Pancreas (tissue), 10 donors: ENCODE measurements around the gene CD93. TPM values are rescaled to one million over a fixed set of nuclear protein-coding genes. Genes with fewer than 3 reads are reported as not detected.

ENCODE experiments used
- ATAC-seq, 4 donors: fragments of 200-7000 bp; cut with Tn5 transposase; one replicate each; pipeline versions ENCODE4 v1.8.0 to v1.9.1; 2020; ENCODE audit warnings: mild to moderate bottlenecking in 4 of 4, moderate library complexity in 4 of 4
- DNase-seq, 6 donors: peaks; one replicate each; pipeline ENCODE4 v3.0.0-alpha.2; 2020
- FAIRE-seq: peaks from 2 replicates; lab custom pipeline; 2012; peaks lifted over from hg19 to GRCh38; lab: Jason Lieb, UNC
- H3K27ac ChIP-seq, 4 donors: fragments of 200-600 bp; sonication (generic); 1 replicate in 3 of 4; 2 replicates in 1 of 4; pipeline versions ENCODE4 v1.5.0 to v1.8.0; 2020
- H3K27me3 ChIP-seq, 4 donors: fragments of 200-600 bp; one replicate each; pipeline ENCODE4 v1.8.0; 2021
- H3K36me3 ChIP-seq, 3 donors: fragments of 200-600 bp; sonication (generic) in 1 of 3; one replicate each; pipeline versions ENCODE4 v1.5.0 to v1.8.0; 2020 to 2021
- H3K4me1 ChIP-seq, 3 donors: fragments of 200-600 bp; one replicate each; pipeline ENCODE4 v1.8.0; 2021
- H3K4me3 ChIP-seq, 4 donors: fragments of 200-600 bp; sonication (generic) in 2 of 4; one replicate each; pipeline versions ENCODE4 v1.5.0 to v1.8.0; 2020 to 2021
- H3K9me3 ChIP-seq, 4 donors: fragments of 200-600 bp; one replicate each; pipeline ENCODE4 v1.8.0; 2021
- WGBS, 2 donors: extraction: QIAGEN DNeasy Blood & Tissue Kit; methylation state at CpG; one replicate each; pipeline ENCODE4 v1.1.7; 2013; 5-methylcytosine and 5-hydroxymethylcytosine counted together
- intact Hi-C, 3 donors: fragments of 100-400 bp; cut with DNase I; formaldehyde crosslinking; loops; one replicate each; pipeline versions ENCODE4 v1.11.1 to v1.14.2; 2022
- polyA plus RNA-seq, 2 donors: library from polyadenylated mRNA; stranded (reverse); fragments of 200-250 nt; gene quantifications; one replicate each; pipeline ENCODE4 v1.2.3, GENCODE V29; 2013
- total RNA-seq, 6 donors: library from RNA; stranded (reverse); fragmentation: NEBNext Ultra II Directional in 4 of 6; extraction: Animal tissue kit (Norgen Biotek cat#: 25700) in 4 of 6; gene quantifications; one replicate each; pipeline versions ENCODE4 v1.2.1 to v1.2.4, GENCODE V29; 2021 to 2023
- TF ChIP-seq, protein P1 (sequence below), 4 donors: fragments of 200-600 bp; sonication (generic) in 3 of 4; IDR thresholded peaks; one replicate each; pipeline versions ENCODE4 v1.5.0 to v1.8.0; 2021; ENCODE audit warnings: antibody characterized with exemption in 4 of 4
- donor health status: healthy with polysubstance abuse.
- donor health status: DM: no; HTN: no; CAD: no; lungs with moderate emphysema.
- donor health status: DM: no; HTN: no; CAD: no.
- donor health status: control.
- donor health status: control.
- donor health status: Bipolar disorder and iron deficiency.
- donor health status: DM: yes; HTN: yes; CAD: no.
- donor health status: DM: no; HTN: no; CAD: no.
- donor health status: DM: no; HTN: no; CAD: no.
- donor health status: DM: yes; HTN: yes; CAD: no.

Gene CD93
- total and polyA plus RNA-seq, 8 donors: 2.8 to 18.2 (median 6.0) TPM

DNA sequence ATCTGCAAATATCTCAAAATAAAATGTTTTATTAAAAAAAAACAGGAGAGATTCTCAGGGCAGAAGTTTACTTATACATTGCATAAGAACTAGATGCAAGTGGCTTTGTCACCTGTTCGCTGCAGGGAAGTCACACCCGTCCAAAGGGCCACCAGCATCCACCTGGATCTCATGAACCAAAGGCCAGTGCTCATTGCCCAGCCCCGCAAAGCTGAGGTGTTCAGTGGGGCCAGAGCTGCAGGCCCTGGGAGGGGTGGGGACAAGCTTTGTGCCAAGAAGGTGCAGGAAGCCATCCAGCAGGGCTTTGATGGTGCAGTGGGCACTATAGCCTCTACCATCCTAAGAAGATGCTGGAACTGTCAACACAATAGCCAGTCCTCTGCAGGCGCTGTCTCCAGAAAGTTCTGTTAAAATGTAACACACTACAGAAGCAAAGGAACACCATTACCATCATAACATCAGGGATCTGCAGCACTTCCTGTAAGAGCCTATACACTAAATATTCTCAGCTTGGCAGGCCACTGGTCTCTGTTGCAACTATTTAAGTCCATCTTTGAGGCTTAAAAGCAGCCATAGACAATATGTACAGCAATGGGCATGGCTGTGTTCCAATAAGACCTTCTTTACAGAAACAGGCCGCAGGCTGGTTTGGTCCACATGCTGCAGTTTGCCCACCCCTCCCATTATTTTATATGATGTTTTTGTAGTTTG is 15.7 kb upstream of the CD93 start:
- no peak overlapping the region for H3K27ac ChIP-seq
- FAIRE-seq (no peak), DNase-seq (peak in 1 of 6 donors; percentile 26), ATAC-seq (no peak)
- no peaks in the 10 kb centered on the region for H3K9me3 ChIP-seq
- H3K4me3 ChIP-seq: no peak overlapping the region
- intact Hi-C loops: no loop called here
- H3K36me3 ChIP-seq: no peaks in the 10 kb centered on the region
- H3K27me3 ChIP-seq: no peaks in the 10 kb centered on the region
- 81% methylated on average over 5 of the region's 5 CpGs for WGBS, 2 donors
- H3K4me1 ChIP-seq: no peaks in the 10 kb centered on the region
- TF ChIP-seq, protein P1, sequence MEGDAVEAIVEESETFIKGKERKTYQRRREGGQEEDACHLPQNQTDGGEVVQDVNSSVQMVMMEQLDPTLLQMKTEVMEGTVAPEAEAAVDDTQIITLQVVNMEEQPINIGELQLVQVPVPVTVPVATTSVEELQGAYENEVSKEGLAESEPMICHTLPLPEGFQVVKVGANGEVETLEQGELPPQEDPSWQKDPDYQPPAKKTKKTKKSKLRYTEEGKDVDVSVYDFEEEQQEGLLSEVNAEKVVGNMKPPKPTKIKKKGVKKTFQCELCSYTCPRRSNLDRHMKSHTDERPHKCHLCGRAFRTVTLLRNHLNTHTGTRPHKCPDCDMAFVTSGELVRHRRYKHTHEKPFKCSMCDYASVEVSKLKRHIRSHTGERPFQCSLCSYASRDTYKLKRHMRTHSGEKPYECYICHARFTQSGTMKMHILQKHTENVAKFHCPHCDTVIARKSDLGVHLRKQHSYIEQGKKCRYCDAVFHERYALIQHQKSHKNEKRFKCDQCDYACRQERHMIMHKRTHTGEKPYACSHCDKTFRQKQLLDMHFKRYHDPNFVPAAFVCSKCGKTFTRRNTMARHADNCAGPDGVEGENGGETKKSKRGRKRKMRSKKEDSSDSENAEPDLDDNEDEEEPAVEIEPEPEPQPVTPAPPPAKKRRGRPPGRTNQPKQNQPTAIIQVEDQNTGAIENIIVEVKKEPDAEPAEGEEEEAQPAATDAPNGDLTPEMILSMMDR (IDR thresholded peaks at IDR 0.05): no peak

DNA sequence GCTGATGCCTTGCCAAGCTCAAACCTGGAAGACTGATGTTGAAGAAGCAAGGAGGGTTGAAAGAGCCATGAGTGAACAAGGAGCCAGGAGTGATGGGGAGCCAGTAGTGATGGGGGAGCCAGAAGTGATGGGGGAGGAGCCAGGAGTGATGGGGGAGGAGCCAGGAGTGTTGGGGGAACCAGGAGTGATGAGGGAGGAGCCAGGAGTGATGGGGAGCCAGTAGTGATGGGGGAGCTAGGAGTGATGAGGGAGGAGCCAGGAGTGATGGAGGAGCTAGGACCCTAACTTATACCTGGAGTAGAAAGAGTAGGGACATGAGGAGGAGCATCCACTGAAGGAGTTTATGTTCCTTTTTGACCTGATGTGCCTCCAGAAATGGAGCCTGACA is 14.6 kb upstream of the CD93 start:
- TF ChIP-seq, protein P1 (IDR thresholded peaks at IDR 0.05): no peak
- no peak overlapping the region for H3K27ac ChIP-seq
- ATAC-seq: no peak

DNA sequence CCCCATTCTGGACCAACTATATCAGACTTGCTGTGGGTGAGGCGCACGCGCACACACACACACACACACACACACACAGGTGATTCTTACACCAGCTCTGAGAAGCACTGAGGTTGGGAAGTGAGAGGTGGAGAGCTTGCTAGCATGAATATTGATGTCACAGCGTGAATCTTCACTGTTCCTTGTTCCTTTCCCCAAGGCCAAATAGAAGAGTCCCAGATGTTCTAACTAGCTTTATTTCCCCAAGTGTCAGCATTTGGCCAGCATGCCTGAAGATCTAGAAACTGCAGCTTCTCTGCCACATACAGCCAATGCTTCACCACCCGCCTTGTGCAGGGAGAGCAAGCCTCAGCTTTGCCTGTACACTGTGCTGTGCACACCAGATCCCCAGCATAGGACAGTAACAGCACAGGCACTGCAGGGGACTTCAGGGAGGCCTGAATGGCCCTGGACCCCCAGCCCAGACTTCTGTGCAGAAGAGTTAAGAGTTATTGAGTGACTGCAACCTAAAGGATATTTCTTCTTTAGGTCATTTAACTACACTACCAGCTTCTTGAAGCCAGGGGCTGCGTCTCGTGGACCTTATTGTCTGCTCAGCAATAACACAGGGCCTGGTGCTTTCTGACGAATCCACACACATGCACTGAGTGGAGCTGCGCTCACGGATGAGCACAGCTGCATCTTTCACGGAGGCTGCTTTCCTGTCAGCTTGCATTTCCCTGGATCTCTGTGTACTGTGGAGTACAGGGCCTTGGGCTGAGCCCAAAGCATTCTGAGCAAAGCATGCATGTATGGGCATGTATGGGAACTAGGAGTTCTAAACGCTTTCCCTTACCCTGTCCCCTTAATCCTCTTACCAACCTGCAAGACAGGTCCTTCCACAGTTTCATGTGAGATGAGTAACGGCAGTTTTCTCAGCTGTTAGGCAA is 13.9 kb upstream of the CD93 start:
- no peaks in the 10 kb centered on the region for H3K36me3 ChIP-seq
- H3K4me1 ChIP-seq: no peaks in the 10 kb centered on the region
- no peaks in the 10 kb centered on the region for H3K27me3 ChIP-seq
- H3K4me3 ChIP-seq: no peak overlapping the region
- FAIRE-seq (no peak), DNase-seq (peak in 1 of 6 donors; percentile 23), ATAC-seq (peak in 1 of 4 donors; percentile 15)
- WGBS, 2 donors: 69 to 74% methylated on average over 13 of the region's 13 CpGs
- no peak overlapping the region for H3K27ac ChIP-seq
- TF ChIP-seq, protein P1 (IDR thresholded peaks at IDR 0.05): no peak
- intact Hi-C loops: no loop called here
- H3K9me3 ChIP-seq: no peaks in the 10 kb centered on the region

More for the DNA sequence above, 14.6 kb upstream of the CD93 start:
- Histone ChIP-seq H3K4me1 (no peaks in the 10 kb centered on the region), H3K36me3 (no peaks in the 10 kb centered on the region), H3K27me3 (no peaks in the 10 kb centered on the region), H3K9me3 (no peaks in the 10 kb centered on the region), H3K4me3 (no peak overlapping the region)
- intact Hi-C loops: no loop called here
- FAIRE-seq (no peak), DNase-seq (no peak)

DNA sequence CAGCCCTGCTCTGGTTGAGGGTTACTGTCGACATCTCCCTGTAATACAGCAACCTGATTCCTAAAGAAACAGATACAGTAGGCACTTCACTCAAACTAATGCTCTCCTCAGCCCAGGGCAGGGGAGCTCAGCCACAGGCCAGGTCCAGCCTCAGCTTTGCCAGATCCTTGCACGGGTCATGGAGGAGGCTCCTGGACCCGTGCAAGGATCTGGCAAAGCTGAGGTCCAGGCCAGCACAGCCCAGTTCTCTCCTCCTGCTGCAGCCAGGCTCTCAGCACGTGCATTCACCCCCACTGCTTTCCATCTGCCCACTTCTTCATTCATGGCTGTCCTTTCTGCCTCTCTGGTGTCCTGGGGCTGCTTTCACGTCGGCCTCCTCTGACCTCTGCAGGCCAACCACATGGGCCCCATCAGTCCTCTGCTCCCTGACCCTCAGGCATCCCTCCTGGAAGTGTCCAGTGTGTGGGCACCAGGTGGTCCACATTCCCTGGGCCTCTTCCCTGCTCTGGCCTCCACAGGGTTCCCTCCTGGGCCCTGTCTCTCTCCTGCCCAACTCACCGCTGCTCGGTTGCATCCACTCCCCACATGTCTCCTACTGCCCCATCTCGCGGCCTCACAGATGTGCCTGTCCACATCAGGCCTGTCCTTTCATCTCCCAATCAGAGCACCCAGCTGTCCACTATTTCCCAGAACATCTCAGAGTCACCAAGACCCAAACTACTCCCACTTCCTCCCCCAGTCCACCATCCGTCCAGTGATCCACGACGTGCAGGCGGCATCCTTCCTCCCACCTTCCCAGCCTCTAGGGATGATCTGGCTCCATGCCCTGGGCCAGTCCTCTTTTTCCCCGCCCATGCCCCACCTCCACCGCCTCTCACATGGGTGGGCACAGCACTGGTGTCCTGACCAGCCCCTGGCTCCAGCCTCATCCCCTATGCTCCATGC is 11.8 kb upstream of the CD93 start:
- Histone ChIP-seq H3K27ac (no peak overlapping the region), H3K4me3 (no peak overlapping the region), H3K4me1 (peaks cover 0 to 4% (median 0%) of the 10 kb centered on the region in 3 donors), H3K27me3 (no peaks in the 10 kb centered on the region), H3K36me3 (no peaks in the 10 kb centered on the region), H3K9me3 (no peaks in the 10 kb centered on the region)
- FAIRE-seq (no peak), DNase-seq (peak in 1 of 6 donors; percentile 42), ATAC-seq (peak in 1 of 4 donors; percentile 39)
- whole genome bisulfite sequencing, 2 donors: 75 to 86% methylated on average over 16 of the region's 16 CpGs
- intact Hi-C loops: no loop called here
- TF ChIP-seq, protein P1 (IDR thresholded peaks at IDR 0.05): no peak
